Activated CD8-positive, alpha-beta T cell treated with anti-CD3 and anti-CD28 coated beads for 36 hours (primary cell): ENCODE results near the gene CEMP1. TPM values are rescaled to one million over a fixed set of nuclear protein-coding genes. Genes with fewer than 3 reads are reported as not detected.

Experiments
- ATAC-seq: fragments of 200-7000 bp; cut with Tn5 transposase; one replicate; pipeline ENCODE4 v1.10.0; 2021; ENCODE audit warnings: mild to moderate bottlenecking, moderate library complexity
- CTCF ChIA-PET: fragments of 350-600 bp; sonication (Branson Sonifier 250); formaldehyde crosslinking; loops from one replicate; lab custom pipeline; 2021; ENCODE audit warnings: antibody characterized with exemption; lab: Charles Lee
- POLR2A ChIA-PET: fragments of 350-600 bp; sonication (Branson Sonifier 250); formaldehyde crosslinking; loops from one replicate; lab custom pipeline; 2021; ENCODE audit warnings: antibody characterized with exemption; lab: Charles Lee
- DNase-seq: peaks from one replicate; pipeline ENCODE4 v3.0.0-alpha.2; 2020
- H3K27ac Mint-ChIP-seq: one replicate; pipeline ENCODE4 v1.8.0; 2021; ENCODE audit warnings: mild to moderate bottlenecking, mixed read lengths
- H3K27me3 Mint-ChIP-seq: one replicate; pipeline ENCODE4 v1.8.0; 2021; ENCODE audit warnings: mixed read lengths
- H3K36me3 Mint-ChIP-seq: one replicate; pipeline ENCODE4 v1.8.0; 2021; ENCODE audit warnings: low read depth, mixed read lengths
- H3K4me1 Mint-ChIP-seq: one replicate; pipeline ENCODE4 v1.8.0; 2021; ENCODE audit warnings: low read depth, mixed read lengths
- H3K4me3 Mint-ChIP-seq: one replicate; pipeline ENCODE4 v1.8.0; 2021; ENCODE audit warnings: mild to moderate bottlenecking, moderate library complexity, mixed read lengths
- H3K9me3 Mint-ChIP-seq: one replicate; pipeline ENCODE4 v1.8.0; 2021; ENCODE audit warnings: mixed read lengths
- CTCF ChIP-seq: fragments of 200-600 bp; IDR thresholded peaks from one replicate; pipeline ENCODE4 v1.8.0; 2022; ENCODE audit warnings: antibody characterized with exemption, mild to moderate bottlenecking
- intact Hi-C: fragments of 100-400 bp; cut with micrococcal nuclease; formaldehyde crosslinking; loops from one replicate; pipeline ENCODE4 v1.10.0; 2022
- total RNA-seq, 2 experiments: library from RNA; stranded (reverse); gene quantifications; one replicate each; pipeline ENCODE4 v1.2.3, GENCODE V29; 2021

Gene CEMP1
- total RNA-seq, 2 experiments from 2014 or later = not detected

DNA sequence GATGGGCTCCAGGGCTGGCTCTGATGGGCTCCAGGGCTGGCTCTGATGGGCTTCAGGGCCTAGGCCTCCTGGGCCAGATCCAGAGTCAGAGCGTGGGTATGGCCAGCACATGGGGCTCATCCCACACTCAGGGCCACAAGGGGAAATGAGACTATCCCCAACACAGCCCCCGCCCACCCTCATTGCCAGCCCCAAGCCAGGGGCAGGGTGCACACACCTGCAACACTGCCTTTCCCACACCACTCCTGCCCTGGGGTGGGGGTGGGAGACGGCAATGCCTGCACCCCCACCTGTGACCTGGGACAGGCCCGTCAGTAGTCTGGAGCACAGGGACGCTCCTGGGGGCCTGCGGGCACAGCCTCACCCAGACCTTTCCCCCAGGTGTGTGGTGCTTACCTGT lies 31.8 kb downstream of the CEMP1 start:
- no peaks in the 10 kb centered on the region for H3K27me3 Mint-ChIP-seq
- intact Hi-C loops = no loop called here
- TF ChIP-seq CTCF = no peak
- ATAC-seq (no peak), DNase-seq (no peak)
- H3K27ac Mint-ChIP-seq = no peak overlapping the region
- H3K4me1 Mint-ChIP-seq = no peaks in the 10 kb centered on the region
- ChIA-PET CTCF (no interaction called here), POLR2A (no interaction called here)
- H3K9me3 Mint-ChIP-seq = no peaks in the 10 kb centered on the region
- H3K4me3 Mint-ChIP-seq = no peak overlapping the region
- H3K36me3 Mint-ChIP-seq = peaks cover 5% of the 10 kb centered on the region

GRCh38 chr16:2498531-2499253 lies 32.5 kb downstream of the CEMP1 start:
- intact Hi-C loops = no loop called here
- DNase-seq (no peak), ATAC-seq (no peak)
- Mint-ChIP-seq H3K4me1 (no peaks in the 10 kb centered on the region), H3K4me3 (no peak overlapping the region), H3K9me3 (no peaks in the 10 kb centered on the region), H3K27me3 (no peaks in the 10 kb centered on the region), H3K27ac (no peak overlapping the region), H3K36me3 (peaks cover 5% of the 10 kb centered on the region)
- POLR2A ChIA-PET = interaction anchor here (0.9 kb wide), 1 partner anchor 68 kb away, joined by 4 read pairs; no protein-coding TSS in a partner anchor
- CTCF ChIA-PET = no interaction called here
- TF ChIP-seq CTCF = no peak

GRCh38 chr16:2497695-2498484 lies 33.3 kb downstream of the CEMP1 start:
- Mint-ChIP-seq H3K27ac (no peak overlapping the region), H3K36me3 (peaks cover 5% of the 10 kb centered on the region), H3K4me3 (no peak overlapping the region), H3K9me3 (no peaks in the 10 kb centered on the region), H3K27me3 (no peaks in the 10 kb centered on the region), H3K4me1 (no peaks in the 10 kb centered on the region)
- intact Hi-C loops = no loop called here
- DNase-seq = no peak
- no peak for ATAC-seq
- POLR2A ChIA-PET = interaction anchor here (0.9 kb wide), 1 partner anchor 67 kb away, joined by 4 read pairs; no protein-coding TSS in a partner anchor
- CTCF ChIA-PET = no interaction called here
- TF ChIP-seq CTCF = no peak

DNA sequence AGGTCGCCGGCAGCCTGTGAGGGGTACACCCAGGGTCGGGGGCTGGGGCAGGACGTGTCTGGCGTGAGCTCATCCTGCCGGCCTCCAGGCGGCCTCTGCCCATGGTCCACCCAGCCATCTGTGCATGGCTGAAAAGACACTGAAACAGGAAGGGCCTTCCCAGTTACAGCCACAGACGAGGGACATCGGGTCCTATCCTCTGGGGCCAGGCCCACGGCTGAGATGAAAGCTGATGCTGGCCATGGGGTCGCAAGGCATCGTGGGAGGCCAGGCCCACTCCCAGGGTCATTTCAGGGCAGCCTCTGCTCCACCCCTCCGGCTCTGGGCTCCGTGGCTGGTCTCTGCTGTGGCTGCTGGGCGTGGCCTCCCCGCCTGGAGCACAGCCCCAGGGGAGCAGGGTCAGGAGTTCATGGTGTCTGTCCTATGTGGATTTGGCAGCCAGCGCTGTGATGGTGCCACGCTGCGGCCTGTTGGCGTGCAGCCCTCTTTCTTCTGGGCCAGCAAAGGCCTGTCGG lies 34.0 kb downstream of the CEMP1 start:
- Mint-ChIP-seq H3K9me3 (no peaks in the 10 kb centered on the region), H3K27me3 (no peaks in the 10 kb centered on the region), H3K36me3 (peaks cover 5% of the 10 kb centered on the region), H3K4me1 (no peaks in the 10 kb centered on the region), H3K4me3 (no peak overlapping the region), H3K27ac (no peak overlapping the region)
- POLR2A ChIA-PET = no interaction called here
- DNase-seq (no peak), ATAC-seq (no peak)
- intact Hi-C loops = no loop called here
- CTCF ChIA-PET = no interaction called here
- no peak for TF ChIP-seq CTCF
